Stomach (tissue), 9 donors: ENCODE measurements around the gene CCDC127. TPM values are rescaled to one million over a fixed set of nuclear protein-coding genes. Genes with fewer than 3 reads are reported as not detected.

Experiments
- DNase-seq, 2 donors: peaks; one replicate each; pipeline versions ENCODE4 v3.0.0 to v3.0.0-alpha.2; 2013 to 2019
- H3K27ac ChIP-seq, 5 donors: fragments of 200-600 bp in 4 of 5; sonication (generic) in 4 of 5; one replicate each; pipeline ENCODE4 v1.5.1; 2013 to 2019; ENCODE audit warnings: mild to moderate bottlenecking in 1 of 5, moderate library complexity in 1 of 5
- H3K27me3 ChIP-seq, 3 donors: fragments of 200-600 bp; sonication (generic); one replicate each; pipeline ENCODE4 v1.5.1; 2017 to 2019; ENCODE audit warnings: mixed run types in 1 of 3
- H3K36me3 ChIP-seq, 4 donors: fragments of 200-600 bp; sonication (generic); 1 replicate in 3 of 4; 2 replicates in 1 of 4; pipeline ENCODE4 v1.5.1; 2016 to 2019
- H3K4me1 ChIP-seq, 4 donors: fragments of 200-600 bp; sonication (generic); one replicate each; pipeline ENCODE4 v1.5.1; 2016 to 2019
- H3K4me3 ChIP-seq, 4 donors: fragments of 200-600 bp; sonication (generic) in 3 of 4; one replicate each; pipeline ENCODE4 v1.5.1; 2016 to 2019; ENCODE audit warnings: mild to moderate bottlenecking in 1 of 4
- H3K9me3 ChIP-seq, 4 donors: fragments of 200-600 bp; sonication (generic); one replicate each; pipeline ENCODE4 v1.5.1; 2016 to 2019
- CTCF ChIP-seq, 7 experiments: fragments of 450-650 bp in 4 of 7; fragments of 200-600 bp in 3 of 7; sonication (generic) in 3 of 7; IDR thresholded peaks; one replicate each; pipeline ENCODE4 v1.5.1; 2016 to 2019; ENCODE audit warnings: antibody characterized with exemption in 7 of 7, control low read depth in 2 of 7, mild to moderate bottlenecking in 1 of 7
- EP300 ChIP-seq: sonication (generic); formaldehyde crosslinking; IDR thresholded peaks from one replicate; pipeline ENCODE4 v1.6.1; 2017; ENCODE audit warnings: antibody characterized with exemption
- POLR2A ChIP-seq, 4 donors: fragments of 450-650 bp; IDR thresholded peaks; one replicate each; pipeline ENCODE4 v1.6.1; 2016; ENCODE audit warnings: antibody characterized with exemption in 4 of 4, control low read depth in 2 of 4, mild to moderate bottlenecking in 1 of 4, moderate library complexity in 1 of 4
- POLR2AphosphoS5 ChIP-seq, 3 donors: sonication (generic); formaldehyde crosslinking; IDR thresholded peaks; one replicate each; pipeline ENCODE4 v1.6.1; 2016; ENCODE audit warnings: antibody characterized with exemption in 3 of 3
- WGBS, 5 donors: extraction: QIAGEN DNeasy Blood & Tissue Kit in 3 of 5; methylation state at CpG; one replicate each; pipeline versions ENCODE4 v1.1.5 to v1.1.7; 2013 to 2018; 5-methylcytosine and 5-hydroxymethylcytosine counted together
- intact Hi-C: fragments of 100-400 bp; cut with DNase I; formaldehyde crosslinking; loops from one replicate; pipeline ENCODE4 v1.15.1; 2023; ENCODE audit warnings: low total_unique reads
- polyA plus RNA-seq, 3 donors: library from polyadenylated mRNA; stranded (reverse); fragments of 200-250 nt; gene quantifications; one replicate each; pipeline ENCODE4 v1.2.3, GENCODE V29; 2013
- total RNA-seq, 5 donors: library from RNA; depleted of rRNA; stranded (reverse); fragments of >200 nt; gene quantifications; one replicate each; pipeline versions ENCODE4 v1.1.0 to v1.2.3, GENCODE V29; 2014 to 2016
- donor health status: healthy with polysubstance abuse.
- donor health status: Bipolar disorder and iron deficiency.
- donor health status: healthy.

CCDC127 gene
- total and polyA plus RNA-seq, 8 donors = 1.2 to 8.5 (median 1.8) TPM

- 83 to 90% (median 85%) methylated on average over 21 to 28 of the region's 28 CpGs for WGBS, 5 donors
- no peaks in the 10 kb centered on the region for H3K36me3 ChIP-seq
- H3K27ac ChIP-seq = no peak overlapping the region
- intact Hi-C loops = no loop called here
- H3K4me3 ChIP-seq = no peak overlapping the region
- DNase-seq = no peak
- peaks cover 15 to 34% (median 23%) of the 10 kb centered on the region in 4 donors for H3K4me1 ChIP-seq
- no peaks in the 10 kb centered on the region for H3K9me3 ChIP-seq
- H3K27me3 ChIP-seq = peaks cover 0 to 31% (median under 1%) of the 10 kb centered on the region in 3 donors
- TF ChIP-seq EP300 (no peak), CTCF (IDR thresholded peaks at IDR 0.05) (no peak), POLR2AphosphoS5 (IDR thresholded peaks at IDR 0.05) (no peak), POLR2A (IDR thresholded peaks at IDR 0.05) (no peak)
Observed at GRCh38 chr5:186091-187041, 31.6 kb downstream of the CCDC127 start.

- no peak overlapping the region for H3K27ac ChIP-seq
- no peak for TF ChIP-seq POLR2A (IDR thresholded peaks at IDR 0.05)
- no peak for TF ChIP-seq CTCF (IDR thresholded peaks at IDR 0.05)
- TF ChIP-seq POLR2AphosphoS5 (IDR thresholded peaks at IDR 0.05) = no peak
- TF ChIP-seq EP300 = no peak
- peaks cover 6 to 24% (median 13%) of the 10 kb centered on the region in 4 donors for H3K4me1 ChIP-seq
- no peaks in the 10 kb centered on the region for H3K9me3 ChIP-seq
- WGBS, 5 donors = 78 to 91% (median 84%) methylated on average over 18 to 21 of the region's 21 CpGs
- no peaks in the 10 kb centered on the region for H3K36me3 ChIP-seq
- peaks cover 0 to 25% (median 0%) of the 10 kb centered on the region in 3 donors for H3K27me3 ChIP-seq
- intact Hi-C loops = no loop called here
- no peak overlapping the region for H3K4me3 ChIP-seq
- DNase-seq = peak in 1 of 2 donors; percentile 39
Observed at GRCh38 chr5:185095-186070, 32.6 kb downstream of the CCDC127 start.

GRCh38 chr5:184471-184870 is 33.5 kb downstream of the CCDC127 start:
- DNase-seq = no peak
- Histone ChIP-seq H3K36me3 (no peaks in the 10 kb centered on the region), H3K4me1 (peaks cover 6 to 20% (median 10%) of the 10 kb centered on the region in 4 donors), H3K27ac (no peak overlapping the region), H3K9me3 (no peaks in the 10 kb centered on the region), H3K4me3 (no peak overlapping the region), H3K27me3 (peaks cover 0 to 19% (median 0%) of the 10 kb centered on the region in 3 donors)
- WGBS, 5 donors = 59 to 82% (median 70%) methylated on average over 7 of the region's 7 CpGs
- intact Hi-C loops = no loop called here
- TF ChIP-seq EP300 (no peak), POLR2A (IDR thresholded peaks at IDR 0.05) (no peak), CTCF (IDR thresholded peaks at IDR 0.05) (no peak), POLR2AphosphoS5 (IDR thresholded peaks at IDR 0.05) (no peak)

GRCh38 chr5:182126-182525 is 35.8 kb downstream of the CCDC127 start:
- no peak overlapping the region for H3K4me3 ChIP-seq
- H3K36me3 ChIP-seq = no peaks in the 10 kb centered on the region
- intact Hi-C loops = no loop called here
- H3K27me3 ChIP-seq = peaks cover 0 to 13% (median 0%) of the 10 kb centered on the region in 3 donors
- H3K9me3 ChIP-seq = no peaks in the 10 kb centered on the region
- WGBS, 5 donors = 92 to 98% (median 95%) methylated on average over 10 to 12 of the region's 12 CpGs
- no peak overlapping the region for H3K27ac ChIP-seq
- no peak for TF ChIP-seq POLR2AphosphoS5 (IDR thresholded peaks at IDR 0.05)
- no peak for TF ChIP-seq CTCF (IDR thresholded peaks at IDR 0.05)
- TF ChIP-seq EP300 = no peak
- peaks cover 0 to 5% (median 0%) of the 10 kb centered on the region in 4 donors for H3K4me1 ChIP-seq
- DNase-seq = no peak
